SK-N-SH treated with all-trans-retinoic acid at 6 μM for 48 hours (cell line): ENCODE results near the gene RNF208.

Source experiments
- PPARA ChIP-seq: fragments of 250-450 bp; sonication (Bioruptor Pico); IDR thresholded peaks from 2 replicates; pipeline ENCODE4 v1.5.0; 2020; ENCODE audit warnings: mild to moderate bottlenecking, borderline replicate concordance
- SNAI2 ChIP-seq: fragments of 250-450 bp; sonication (Bioruptor Pico); IDR thresholded peaks from 2 replicates; pipeline ENCODE4 v1.5.0; 2020; ENCODE audit warnings: mild to moderate bottlenecking, moderate library complexity
- ZC3H10 ChIP-seq: fragments of 250-450 bp; sonication (Bioruptor Pico); IDR thresholded peaks from 2 replicates; pipeline ENCODE4 v1.5.1; 2021; ENCODE audit warnings: mild to moderate bottlenecking, moderate library complexity
- ZFP3 ChIP-seq: fragments of 250-450 bp; sonication (Bioruptor Pico); IDR thresholded peaks from 2 replicates; pipeline ENCODE4 v1.5.0; 2020; ENCODE audit warnings: mild to moderate bottlenecking, moderate library complexity
- ZFP30 ChIP-seq: fragments of 450-650 bp; formaldehyde crosslinking; IDR thresholded peaks from 2 replicates; pipeline ENCODE4 v1.5.0; 2022; ENCODE audit warnings: mild to moderate bottlenecking, moderate library complexity
- TF ChIP-seq, protein P1 (sequence below): fragments of 250-450 bp; sonication (Bioruptor Pico); IDR thresholded peaks from 2 replicates; pipeline ENCODE4 v1.5.1; 2020; ENCODE audit warnings: low read depth, mild to moderate bottlenecking, moderate library complexity
- TF ChIP-seq, protein P2 (sequence below): fragments of 250-450 bp; sonication (Bioruptor Pico); IDR thresholded peaks from 2 replicates; pipeline ENCODE4 v1.5.0; 2020; ENCODE audit warnings: mild to moderate bottlenecking, moderate library complexity
- TF ChIP-seq, protein P3 (sequence below): fragments of 250-450 bp; sonication (Bioruptor Pico); IDR thresholded peaks from 2 replicates; pipeline ENCODE4 v1.8.0; 2021; ENCODE audit warnings: low read depth, mild to moderate bottlenecking, moderate library complexity, borderline replicate concordance
- TF ChIP-seq, protein P4 (sequence below): fragments of 250-450 bp; sonication (Bioruptor Pico); IDR thresholded peaks from 2 replicates; pipeline ENCODE4 v1.8.0; 2020; ENCODE audit warnings: mild to moderate bottlenecking, moderate library complexity, borderline replicate concordance

DNA sequence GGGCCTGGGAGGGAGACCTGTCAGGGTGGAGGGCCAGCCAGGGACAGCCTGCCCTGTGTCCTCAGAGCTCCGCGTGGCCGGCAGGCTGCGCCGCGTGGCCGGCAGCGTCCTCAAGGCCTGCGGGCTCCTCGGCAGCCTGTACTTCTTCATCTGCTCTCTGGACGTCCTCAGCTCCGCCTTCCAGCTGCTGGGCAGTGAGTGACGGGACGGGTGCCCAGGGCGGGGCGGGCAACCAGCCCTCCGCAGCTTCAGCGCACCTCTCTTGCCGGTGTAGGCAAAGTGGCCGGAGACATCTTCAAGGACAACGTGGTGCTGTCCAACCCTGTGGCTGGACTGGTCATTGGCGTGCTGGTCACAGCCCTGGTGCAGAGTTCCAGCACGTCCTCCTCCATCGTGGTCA, 10.5 kb upstream of the RNF208 start:
- TF ChIP-seq, protein P1, sequence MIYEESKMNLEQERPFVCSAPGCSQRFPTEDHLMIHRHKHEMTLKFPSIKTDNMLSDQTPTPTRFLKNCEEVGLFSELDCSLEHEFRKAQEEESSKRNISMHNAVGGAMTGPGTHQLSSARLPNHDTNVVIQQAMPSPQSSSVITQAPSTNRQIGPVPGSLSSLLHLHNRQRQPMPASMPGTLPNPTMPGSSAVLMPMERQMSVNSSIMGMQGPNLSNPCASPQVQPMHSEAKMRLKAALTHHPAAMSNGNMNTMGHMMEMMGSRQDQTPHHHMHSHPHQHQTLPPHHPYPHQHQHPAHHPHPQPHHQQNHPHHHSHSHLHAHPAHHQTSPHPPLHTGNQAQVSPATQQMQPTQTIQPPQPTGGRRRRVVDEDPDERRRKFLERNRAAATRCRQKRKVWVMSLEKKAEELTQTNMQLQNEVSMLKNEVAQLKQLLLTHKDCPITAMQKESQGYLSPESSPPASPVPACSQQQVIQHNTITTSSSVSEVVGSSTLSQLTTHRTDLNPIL (CRISPR knock-in tag), result no peak
- TF ChIP-seq ZFP30 (CRISPR knock-in tag) (no peak), PPARA (no peak), ZC3H10 (CRISPR knock-in tag) (no peak), ZFP3 (CRISPR knock-in tag) (no peak), SNAI2 (CRISPR knock-in tag) (no peak)
- TF ChIP-seq, protein P2, sequence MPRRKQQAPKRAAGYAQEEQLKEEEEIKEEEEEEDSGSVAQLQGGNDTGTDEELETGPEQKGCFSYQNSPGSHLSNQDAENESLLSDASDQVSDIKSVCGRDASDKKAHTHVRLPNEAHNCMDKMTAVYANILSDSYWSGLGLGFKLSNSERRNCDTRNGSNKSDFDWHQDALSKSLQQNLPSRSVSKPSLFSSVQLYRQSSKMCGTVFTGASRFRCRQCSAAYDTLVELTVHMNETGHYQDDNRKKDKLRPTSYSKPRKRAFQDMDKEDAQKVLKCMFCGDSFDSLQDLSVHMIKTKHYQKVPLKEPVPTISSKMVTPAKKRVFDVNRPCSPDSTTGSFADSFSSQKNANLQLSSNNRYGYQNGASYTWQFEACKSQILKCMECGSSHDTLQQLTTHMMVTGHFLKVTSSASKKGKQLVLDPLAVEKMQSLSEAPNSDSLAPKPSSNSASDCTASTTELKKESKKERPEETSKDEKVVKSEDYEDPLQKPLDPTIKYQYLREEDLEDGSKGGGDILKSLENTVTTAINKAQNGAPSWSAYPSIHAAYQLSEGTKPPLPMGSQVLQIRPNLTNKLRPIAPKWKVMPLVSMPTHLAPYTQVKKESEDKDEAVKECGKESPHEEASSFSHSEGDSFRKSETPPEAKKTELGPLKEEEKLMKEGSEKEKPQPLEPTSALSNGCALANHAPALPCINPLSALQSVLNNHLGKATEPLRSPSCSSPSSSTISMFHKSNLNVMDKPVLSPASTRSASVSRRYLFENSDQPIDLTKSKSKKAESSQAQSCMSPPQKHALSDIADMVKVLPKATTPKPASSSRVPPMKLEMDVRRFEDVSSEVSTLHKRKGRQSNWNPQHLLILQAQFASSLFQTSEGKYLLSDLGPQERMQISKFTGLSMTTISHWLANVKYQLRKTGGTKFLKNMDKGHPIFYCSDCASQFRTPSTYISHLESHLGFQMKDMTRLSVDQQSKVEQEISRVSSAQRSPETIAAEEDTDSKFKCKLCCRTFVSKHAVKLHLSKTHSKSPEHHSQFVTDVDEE (CRISPR knock-in tag), result no peak
- TF ChIP-seq, protein P3, sequence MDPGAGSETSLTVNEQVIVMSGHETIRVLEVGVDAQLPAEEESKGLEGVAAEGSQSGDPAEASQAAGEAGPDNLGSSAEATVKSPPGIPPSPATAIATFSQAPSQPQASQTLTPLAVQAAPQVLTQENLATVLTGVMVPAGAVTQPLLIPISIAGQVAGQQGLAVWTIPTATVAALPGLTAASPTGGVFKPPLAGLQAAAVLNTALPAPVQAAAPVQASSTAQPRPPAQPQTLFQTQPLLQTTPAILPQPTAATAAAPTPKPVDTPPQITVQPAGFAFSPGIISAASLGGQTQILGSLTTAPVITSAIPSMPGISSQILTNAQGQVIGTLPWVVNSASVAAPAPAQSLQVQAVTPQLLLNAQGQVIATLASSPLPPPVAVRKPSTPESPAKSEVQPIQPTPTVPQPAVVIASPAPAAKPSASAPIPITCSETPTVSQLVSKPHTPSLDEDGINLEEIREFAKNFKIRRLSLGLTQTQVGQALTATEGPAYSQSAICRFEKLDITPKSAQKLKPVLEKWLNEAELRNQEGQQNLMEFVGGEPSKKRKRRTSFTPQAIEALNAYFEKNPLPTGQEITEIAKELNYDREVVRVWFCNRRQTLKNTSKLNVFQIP (CRISPR knock-in tag), result no peak
- TF ChIP-seq, protein P4, sequence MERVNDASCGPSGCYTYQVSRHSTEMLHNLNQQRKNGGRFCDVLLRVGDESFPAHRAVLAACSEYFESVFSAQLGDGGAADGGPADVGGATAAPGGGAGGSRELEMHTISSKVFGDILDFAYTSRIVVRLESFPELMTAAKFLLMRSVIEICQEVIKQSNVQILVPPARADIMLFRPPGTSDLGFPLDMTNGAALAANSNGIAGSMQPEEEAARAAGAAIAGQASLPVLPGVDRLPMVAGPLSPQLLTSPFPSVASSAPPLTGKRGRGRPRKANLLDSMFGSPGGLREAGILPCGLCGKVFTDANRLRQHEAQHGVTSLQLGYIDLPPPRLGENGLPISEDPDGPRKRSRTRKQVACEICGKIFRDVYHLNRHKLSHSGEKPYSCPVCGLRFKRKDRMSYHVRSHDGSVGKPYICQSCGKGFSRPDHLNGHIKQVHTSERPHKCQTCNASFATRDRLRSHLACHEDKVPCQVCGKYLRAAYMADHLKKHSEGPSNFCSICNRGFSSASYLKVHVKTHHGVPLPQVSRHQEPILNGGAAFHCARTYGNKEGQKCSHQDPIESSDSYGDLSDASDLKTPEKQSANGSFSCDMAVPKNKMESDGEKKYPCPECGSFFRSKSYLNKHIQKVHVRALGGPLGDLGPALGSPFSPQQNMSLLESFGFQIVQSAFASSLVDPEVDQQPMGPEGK, result no peak
